HG02884 (cell line): ENCODE data around the gene SLC1A3.

ENCODE experiments used
- ATAC-seq: cut with Tn5 transposase; IDR thresholded peaks from one replicate; pipeline ENCODE4 v1.9.1; 2021; ENCODE audit warnings: mild to moderate bottlenecking, moderate library complexity; ENCODE audit not compliant: unreplicated experiment

The SLC1A3 gene

GRCh38 chr5:36599986-36600779, 6.2 kb upstream of the SLC1A3 start:
- no peak for ATAC-seq

GRCh38 chr5:36600917-36601527, 5.4 kb upstream of the SLC1A3 start:
- ATAC-seq, result no peak

GRCh38 chr5:36602704-36603321, 3.6 kb upstream of the SLC1A3 start:
- ATAC-seq, result no peak

GRCh38 chr5:36605241-36605640, 1.2 kb upstream of the SLC1A3 start:
- no peak for ATAC-seq

GRCh38 chr5:36606036-36606427, 374 bp upstream of the SLC1A3 start:
- no peak for ATAC-seq

- ATAC-seq, result no peak
Measured at GRCh38 chr5:36607114-36607571, 737 bp downstream of the SLC1A3 start.

GRCh38 chr5:36607838-36608783, 1.7 kb downstream of the SLC1A3 start:
- no peak for ATAC-seq

- ATAC-seq, result no peak
Measured at GRCh38 chr5:36610621-36611020, 4.2 kb downstream of the SLC1A3 start.

GRCh38 chr5:36611520-36612274, 5.3 kb downstream of the SLC1A3 start:
- no peak for ATAC-seq

- ATAC-seq, result no peak
Measured at GRCh38 chr5:36613241-36613640, 6.8 kb downstream of the SLC1A3 start.

GRCh38 chr5:36613771-36614656, 7.6 kb downstream of the SLC1A3 start:
- ATAC-seq, result no peak

- no peak for ATAC-seq
Measured at GRCh38 chr5:36614657-36615308, 8.4 kb downstream of the SLC1A3 start.

- no peak for ATAC-seq
Measured at GRCh38 chr5:36619012-36619635, 12.7 kb downstream of the SLC1A3 start.

GRCh38 chr5:36621985-36622384, 15.6 kb downstream of the SLC1A3 start:
- no peak for ATAC-seq

GRCh38 chr5:36623832-36624231, 17.4 kb downstream of the SLC1A3 start:
- ATAC-seq, result no peak

- ATAC-seq, result no peak
Measured at GRCh38 chr5:36624277-36624676, 17.9 kb downstream of the SLC1A3 start.

GRCh38 chr5:36628695-36629094, 22.3 kb downstream of the SLC1A3 start:
- ATAC-seq, result no peak

GRCh38 chr5:36629729-36630128, 23.3 kb downstream of the SLC1A3 start:
- ATAC-seq, result no peak
